OCI-LY1 (cell line): ENCODE data around the gene PRPF6.

ENCODE experiments used
- CTCF ChIP-seq: fragments of 200-600 bp; sonication (generic), shearing (Covaris generic); IDR thresholded peaks from 2 replicates; pipeline ENCODE4 v1.5.1; 2017; ENCODE audit warnings: mild to moderate bottlenecking, antibody characterized with exemption, low read length, moderate library complexity, mixed read lengths
- EZH2 ChIP-seq: fragments of 200-600 bp; sonication (generic), shearing (Covaris generic); IDR thresholded peaks from 2 replicates; pipeline ENCODE4 v1.8.0; 2017; ENCODE audit warnings: borderline replicate concordance, mixed run types, mild to moderate bottlenecking, antibody characterized with exemption, low read length, moderate library complexity, mixed read lengths

- no peak for TF ChIP-seq CTCF
- TF ChIP-seq EZH2 = no peak
These were observed 56.2 kb downstream of the PRPF6 start for GRCh38 chr20:64037199-64037497.
